ENCODE data around the gene POSTN.
A peak's percentile ranks its signal among the peaks of the same experiment; 100 is the strongest.

POSTN gene

GRCh38 chr13:37598597-37598996 is at the start of gene POSTN:
POSTN (minus strand) TSS chr13:37598768; CDS start chr13:37598726, 42 bp downstream.
- peak; percentile 32 for DNase-seq (ENCODE audit: low read depth)

- DNase-seq (ENCODE audit: low read depth) = peak; percentile 25
Observed at GRCh38 chr13:37647031-37647650, 48.6 kb upstream of the POSTN start.

- DNase-seq (ENCODE audit: low read depth) = no peak
Observed at GRCh38 chr13:37646531-37646930, 48.0 kb upstream of the POSTN start.

GRCh38 chr13:37645181-37645740 is 46.7 kb upstream of the POSTN start:
- no peak for DNase-seq (ENCODE audit: low read depth)

- DNase-seq (ENCODE audit: low read depth) = no peak
Observed at GRCh38 chr13:37641391-37641790, 42.8 kb upstream of the POSTN start.

GRCh38 chr13:37640499-37640898 is 41.9 kb upstream of the POSTN start:
- DNase-seq (ENCODE audit: low read depth) = peak; percentile 90

- no peak for DNase-seq (ENCODE audit: low read depth)
Observed at GRCh38 chr13:37636701-37637100, 38.1 kb upstream of the POSTN start.

GRCh38 chr13:37632294-37632693 is 33.7 kb upstream of the POSTN start:
- no peak for DNase-seq (ENCODE audit: low read depth)

- no peak for DNase-seq (ENCODE audit: low read depth)
Observed at GRCh38 chr13:37627428-37627827, 28.9 kb upstream of the POSTN start.

GRCh38 chr13:37621811-37622361 is 23.3 kb upstream of the POSTN start:
- peak; percentile 92 for DNase-seq (ENCODE audit: low read depth)

- DNase-seq (ENCODE audit: low read depth) = peak; percentile 90
Observed at GRCh38 chr13:37618554-37618953, 20.0 kb upstream of the POSTN start.

GRCh38 chr13:37617173-37617572 is 18.6 kb upstream of the POSTN start:
- DNase-seq (ENCODE audit: low read depth) = peak; percentile 93

GRCh38 chr13:37616131-37616530 is 17.6 kb upstream of the POSTN start:
- DNase-seq (ENCODE audit: low read depth) = peak; percentile 63

GRCh38 chr13:37615276-37615675 is 16.7 kb upstream of the POSTN start:
- DNase-seq (ENCODE audit: low read depth) = no peak

- no peak for DNase-seq (ENCODE audit: low read depth)
Observed at GRCh38 chr13:37613638-37614037, 15.1 kb upstream of the POSTN start.

- peak; percentile 39 for DNase-seq (ENCODE audit: low read depth)
Observed at GRCh38 chr13:37613236-37613635, 14.7 kb upstream of the POSTN start.

- no peak for DNase-seq (ENCODE audit: low read depth)
Observed at GRCh38 chr13:37608750-37609339, 10.3 kb upstream of the POSTN start.

GRCh38 chr13:37602733-37603381 is 4.3 kb upstream of the POSTN start:
- DNase-seq (ENCODE audit: low read depth) = peak; percentile 43

- DNase-seq (ENCODE audit: low read depth) = no peak
Observed at GRCh38 chr13:37601648-37602440, 3.3 kb upstream of the POSTN start.

GRCh38 chr13:37599519-37599918 is 951 bp upstream of the POSTN start:
- DNase-seq (ENCODE audit: low read depth) = no peak

GRCh38 chr13:37597477-37598025 is 1.0 kb downstream of the POSTN start:
- DNase-seq (ENCODE audit: low read depth) = no peak

GRCh38 chr13:37596805-37597204 is 1.8 kb downstream of the POSTN start:
- no peak for DNase-seq (ENCODE audit: low read depth)
